Neural progenitor cell (in vitro differentiated cells): ENCODE measurements around the gene ZMYND8.

Experiments
- EZH2 ChIP-seq: fragments of 200-600 bp; sonication (generic); IDR thresholded peaks from 2 replicates; pipeline ENCODE4 v1.6.1; 2017; ENCODE audit warnings: antibody characterized with exemption, mild to moderate bottlenecking, moderate library complexity
- EZH2phosphoT487 ChIP-seq: fragments of 200-600 bp; sonication (generic); IDR thresholded peaks from 2 replicates; pipeline ENCODE4 v1.6.1; 2017; ENCODE audit warnings: antibody characterized with exemption
- TF ChIP-seq, protein P1 (sequence below): fragments of 200-600 bp; sonication (generic); IDR thresholded peaks from 2 replicates; pipeline ENCODE4 v1.5.1; 2017; ENCODE audit warnings: antibody characterized with exemption, mild to moderate bottlenecking

DNA sequence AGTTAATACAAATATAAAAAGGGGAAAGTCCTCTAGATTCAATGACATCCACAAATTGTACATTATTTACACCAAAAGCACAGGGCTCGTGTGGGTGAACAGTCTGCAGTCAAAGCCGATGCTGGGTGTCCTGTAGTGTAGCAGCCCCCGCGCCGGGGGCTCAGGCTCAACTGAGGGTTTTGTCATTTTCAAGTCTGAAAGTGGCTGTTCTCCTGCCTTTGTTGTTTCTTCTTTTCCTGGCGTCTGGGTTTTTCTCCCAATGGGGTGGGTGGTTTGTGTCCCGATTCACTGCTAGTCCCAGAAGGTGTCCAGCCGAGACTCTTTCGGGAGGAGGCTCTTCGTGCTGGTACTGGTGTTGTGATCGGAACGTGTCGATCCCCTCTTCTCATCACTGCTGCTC, 146.0 kb downstream of the ZMYND8 start:
- TF ChIP-seq, protein P1, sequence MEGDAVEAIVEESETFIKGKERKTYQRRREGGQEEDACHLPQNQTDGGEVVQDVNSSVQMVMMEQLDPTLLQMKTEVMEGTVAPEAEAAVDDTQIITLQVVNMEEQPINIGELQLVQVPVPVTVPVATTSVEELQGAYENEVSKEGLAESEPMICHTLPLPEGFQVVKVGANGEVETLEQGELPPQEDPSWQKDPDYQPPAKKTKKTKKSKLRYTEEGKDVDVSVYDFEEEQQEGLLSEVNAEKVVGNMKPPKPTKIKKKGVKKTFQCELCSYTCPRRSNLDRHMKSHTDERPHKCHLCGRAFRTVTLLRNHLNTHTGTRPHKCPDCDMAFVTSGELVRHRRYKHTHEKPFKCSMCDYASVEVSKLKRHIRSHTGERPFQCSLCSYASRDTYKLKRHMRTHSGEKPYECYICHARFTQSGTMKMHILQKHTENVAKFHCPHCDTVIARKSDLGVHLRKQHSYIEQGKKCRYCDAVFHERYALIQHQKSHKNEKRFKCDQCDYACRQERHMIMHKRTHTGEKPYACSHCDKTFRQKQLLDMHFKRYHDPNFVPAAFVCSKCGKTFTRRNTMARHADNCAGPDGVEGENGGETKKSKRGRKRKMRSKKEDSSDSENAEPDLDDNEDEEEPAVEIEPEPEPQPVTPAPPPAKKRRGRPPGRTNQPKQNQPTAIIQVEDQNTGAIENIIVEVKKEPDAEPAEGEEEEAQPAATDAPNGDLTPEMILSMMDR, result no peak
- no peak for TF ChIP-seq EZH2phosphoT487
- TF ChIP-seq EZH2, result no peak
